Measurements from ENCODE around the gene SMIM27. TPM values are rescaled to one million over a fixed set of nuclear protein-coding genes. Genes with fewer than 3 reads are reported as not detected.
"Not testable (repeated sequence)": the region's sequence is repeated elsewhere in the genome, so short reads cannot be mapped to it uniquely, and the experiment has no call there.

SMIM27 gene
- total and polyA plus RNA-seq, 2 donors from 2014 or later: 14.6 to 36.9 TPM

DNA sequence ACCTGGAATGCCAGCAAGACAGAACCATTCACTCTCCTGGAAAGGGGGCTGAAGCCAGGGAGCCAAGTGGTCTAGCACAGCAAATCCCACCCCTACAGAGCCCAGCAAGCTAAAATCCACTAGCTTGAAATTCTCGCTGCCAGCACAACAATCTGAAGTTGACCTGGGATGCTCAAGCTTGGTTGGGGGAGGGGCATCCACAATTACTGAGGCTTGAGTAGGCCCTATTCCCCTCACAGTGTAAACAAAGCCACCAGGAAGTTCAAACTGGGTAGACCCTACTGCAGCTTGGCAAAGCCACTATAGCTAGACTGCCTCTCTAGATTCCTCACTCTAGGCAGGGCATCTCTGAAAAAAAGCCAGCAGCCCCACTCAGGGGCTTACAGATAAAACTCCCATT, 43.4 kb upstream of the SMIM27 start:
- no peak overlapping the region for H3K4me3 ChIP-seq (ENCODE audit: low read length in 3 of 3)

DNA sequence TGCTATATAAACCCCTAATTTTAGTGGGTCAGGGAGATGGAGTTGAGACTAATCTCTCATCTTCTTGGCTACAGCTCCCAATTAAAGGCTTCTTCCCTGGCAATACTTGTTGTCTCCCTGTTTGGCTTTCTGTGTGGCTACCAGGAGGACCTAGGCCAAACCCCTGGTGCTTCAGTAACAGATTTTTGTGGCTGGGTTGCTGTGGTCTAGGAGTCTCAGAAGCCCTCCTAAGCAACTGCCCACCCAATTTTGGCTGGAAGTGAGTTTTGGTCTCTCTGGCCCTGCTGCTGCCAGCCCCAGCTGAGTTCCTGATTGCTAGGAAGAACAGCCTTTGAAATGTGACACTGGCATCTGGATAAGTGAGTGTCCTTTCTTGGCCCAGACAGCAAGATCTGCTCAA, 35.9 kb upstream of the SMIM27 start:
- H3K36me3 ChIP-seq (ENCODE audit: control insufficient read depth in 2 of 3, insufficient read depth in 3 of 3, low read length in 3 of 3): no peaks in the 10 kb centered on the region
- no peaks in the 10 kb centered on the region for H3K27me3 ChIP-seq (ENCODE audit: control insufficient read depth, insufficient read depth, low read length)
- no peak for DNase-seq
- intact Hi-C loops (cut with DNase I): no loop called here
- no peak overlapping the region for H3K27ac ChIP-seq (ENCODE audit: low read depth in 2 of 2, low read length in 2 of 2)
- H3K4me3 ChIP-seq (ENCODE audit: low read length in 3 of 3): no peak overlapping the region
- H3K9ac ChIP-seq (ENCODE audit: low read length in 3 of 3): no peak overlapping the region
- no peak for FAIRE-seq
- no peaks in the 10 kb centered on the region for H3K4me1 ChIP-seq (ENCODE audit: control insufficient read depth in 2 of 3, insufficient read depth in 2 of 3, low read depth in 1 of 3, low read length in 3 of 3)
- TF ChIP-seq, protein P1, sequence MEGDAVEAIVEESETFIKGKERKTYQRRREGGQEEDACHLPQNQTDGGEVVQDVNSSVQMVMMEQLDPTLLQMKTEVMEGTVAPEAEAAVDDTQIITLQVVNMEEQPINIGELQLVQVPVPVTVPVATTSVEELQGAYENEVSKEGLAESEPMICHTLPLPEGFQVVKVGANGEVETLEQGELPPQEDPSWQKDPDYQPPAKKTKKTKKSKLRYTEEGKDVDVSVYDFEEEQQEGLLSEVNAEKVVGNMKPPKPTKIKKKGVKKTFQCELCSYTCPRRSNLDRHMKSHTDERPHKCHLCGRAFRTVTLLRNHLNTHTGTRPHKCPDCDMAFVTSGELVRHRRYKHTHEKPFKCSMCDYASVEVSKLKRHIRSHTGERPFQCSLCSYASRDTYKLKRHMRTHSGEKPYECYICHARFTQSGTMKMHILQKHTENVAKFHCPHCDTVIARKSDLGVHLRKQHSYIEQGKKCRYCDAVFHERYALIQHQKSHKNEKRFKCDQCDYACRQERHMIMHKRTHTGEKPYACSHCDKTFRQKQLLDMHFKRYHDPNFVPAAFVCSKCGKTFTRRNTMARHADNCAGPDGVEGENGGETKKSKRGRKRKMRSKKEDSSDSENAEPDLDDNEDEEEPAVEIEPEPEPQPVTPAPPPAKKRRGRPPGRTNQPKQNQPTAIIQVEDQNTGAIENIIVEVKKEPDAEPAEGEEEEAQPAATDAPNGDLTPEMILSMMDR (IDR thresholded peaks at IDR 0.05; ENCODE audit: borderline replicate concordance, extremely low read depth, insufficient read depth): no peak
- H3K9me3 ChIP-seq (ENCODE audit: control insufficient read depth in 2 of 3, insufficient read depth in 1 of 3, low read length in 3 of 3): no peaks in the 10 kb centered on the region

More for the DNA sequence above, 43.4 kb upstream of the SMIM27 start:
- TF ChIP-seq, protein P1 (IDR thresholded peaks at IDR 0.05; ENCODE audit: borderline replicate concordance, extremely low read depth, insufficient read depth): no peak
- H3K4me1 ChIP-seq (ENCODE audit: control insufficient read depth in 2 of 3, insufficient read depth in 2 of 3, low read depth in 1 of 3, low read length in 3 of 3): no peaks in the 10 kb centered on the region
- no peak overlapping the region for H3K9ac ChIP-seq (ENCODE audit: low read length in 3 of 3)
- no peaks in the 10 kb centered on the region for H3K27me3 ChIP-seq (ENCODE audit: control insufficient read depth, insufficient read depth, low read length)
- intact Hi-C loops (cut with DNase I): no loop called here
- no peak for DNase-seq
- no peaks in the 10 kb centered on the region for H3K36me3 ChIP-seq (ENCODE audit: control insufficient read depth in 2 of 3, insufficient read depth in 3 of 3, low read length in 3 of 3)
- no peak for FAIRE-seq
- H3K9me3 ChIP-seq (ENCODE audit: control insufficient read depth in 2 of 3, insufficient read depth in 1 of 3, low read length in 3 of 3): no peaks in the 10 kb centered on the region
- H3K27ac ChIP-seq (ENCODE audit: low read depth in 2 of 2, low read length in 2 of 2): no peak overlapping the region

DNA sequence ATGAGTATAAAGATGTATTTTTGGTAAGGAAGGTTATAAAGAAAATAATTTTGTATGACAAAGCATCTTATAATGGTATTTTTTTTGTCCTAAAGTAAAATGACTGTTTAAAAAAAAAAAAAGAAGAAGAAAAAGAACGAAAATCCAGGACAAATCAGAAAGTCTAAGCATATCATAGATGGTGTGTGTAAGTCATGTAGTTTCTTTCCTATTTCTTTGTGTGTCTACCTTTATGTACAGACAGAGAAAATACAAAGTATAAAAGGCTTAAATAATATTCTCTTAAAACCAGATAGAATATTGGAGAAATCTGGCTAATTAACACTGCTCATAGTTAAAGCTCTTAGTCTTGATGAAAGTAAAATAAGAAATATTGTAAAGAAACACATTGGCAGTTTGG, 33.9 kb upstream of the SMIM27 start:
- TF ChIP-seq, protein P1 (IDR thresholded peaks at IDR 0.05; ENCODE audit: borderline replicate concordance, extremely low read depth, insufficient read depth): no peak
- Histone ChIP-seq H3K27ac (ENCODE audit: low read depth in 2 of 2, low read length in 2 of 2) (no peak overlapping the region), H3K4me1 (ENCODE audit: control insufficient read depth in 2 of 3, insufficient read depth in 2 of 3, low read depth in 1 of 3, low read length in 3 of 3) (peaks cover 0 to 2% (median 0%) of the 10 kb centered on the region in 3 donors), H3K9ac (ENCODE audit: low read length in 3 of 3) (no peak overlapping the region), H3K27me3 (ENCODE audit: control insufficient read depth, insufficient read depth, low read length) (no peaks in the 10 kb centered on the region), H3K36me3 (ENCODE audit: control insufficient read depth in 2 of 3, insufficient read depth in 3 of 3, low read length in 3 of 3) (no peaks in the 10 kb centered on the region), H3K4me3 (ENCODE audit: low read length in 3 of 3) (no peak overlapping the region), H3K9me3 (ENCODE audit: control insufficient read depth in 2 of 3, insufficient read depth in 1 of 3, low read length in 3 of 3) (no peaks in the 10 kb centered on the region)
- intact Hi-C loops (cut with DNase I): no loop called here
- FAIRE-seq (no peak), DNase-seq (no peak)

DNA sequence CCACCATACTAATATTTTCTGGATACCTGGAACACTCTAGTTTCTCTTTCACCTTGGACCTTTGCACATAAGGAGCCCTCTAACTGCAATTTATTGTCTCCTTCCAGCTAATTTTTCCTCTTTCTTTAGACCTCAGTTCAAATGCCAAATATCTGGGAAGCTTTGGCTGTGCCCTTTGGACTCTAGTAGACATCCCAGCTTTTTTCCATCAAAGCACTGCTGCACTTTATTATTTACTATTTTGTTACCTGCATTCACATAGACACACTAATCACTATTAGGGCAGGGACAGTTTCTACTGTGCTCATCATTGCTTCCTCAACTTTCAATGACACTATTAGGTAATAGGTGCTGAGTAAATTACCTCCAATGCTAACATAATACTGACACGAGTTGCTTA, 28.2 kb upstream of the SMIM27 start:
- Histone ChIP-seq H3K27me3 (ENCODE audit: control insufficient read depth, insufficient read depth, low read length) (no peaks in the 10 kb centered on the region), H3K4me3 (ENCODE audit: low read length in 3 of 3) (peak overlapping the region in 1 of 3 donors; percentile 17), H3K9me3 (ENCODE audit: control insufficient read depth in 2 of 3, insufficient read depth in 1 of 3, low read length in 3 of 3) (no peaks in the 10 kb centered on the region), H3K9ac (ENCODE audit: low read length in 3 of 3) (no peak overlapping the region), H3K4me1 (ENCODE audit: control insufficient read depth in 2 of 3, insufficient read depth in 2 of 3, low read depth in 1 of 3, low read length in 3 of 3) (peaks cover 0 to 7% (median 3%) of the 10 kb centered on the region in 3 donors), H3K36me3 (ENCODE audit: control insufficient read depth in 2 of 3, insufficient read depth in 3 of 3, low read length in 3 of 3) (no peaks in the 10 kb centered on the region), H3K27ac (ENCODE audit: low read depth in 2 of 2, low read length in 2 of 2) (no peak overlapping the region)
- DNase-seq (no peak), FAIRE-seq (no peak)
- intact Hi-C loops (cut with DNase I): no loop called here
- TF ChIP-seq, protein P1 (IDR thresholded peaks at IDR 0.05; ENCODE audit: borderline replicate concordance, extremely low read depth, insufficient read depth): no peak

DNA sequence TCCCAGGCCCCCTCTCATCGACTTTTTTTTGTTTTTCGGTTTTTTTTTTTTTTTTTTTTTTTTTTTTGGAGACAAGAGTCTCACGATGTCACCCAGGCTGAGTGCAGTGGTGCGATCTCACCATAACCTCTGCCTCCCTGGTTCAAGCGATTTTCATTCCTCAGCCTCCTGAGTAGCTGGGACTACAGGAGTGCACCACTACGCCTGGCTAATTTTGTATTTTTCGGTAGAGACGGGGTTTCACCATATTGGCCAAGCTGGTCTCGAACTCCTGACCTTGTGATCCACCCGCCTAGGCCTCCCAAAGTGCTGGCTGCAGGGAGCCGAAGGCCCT, 27.6 kb upstream of the SMIM27 start:
- intact Hi-C loops (cut with DNase I); H3K4me1 ChIP-seq (ENCODE audit: control insufficient read depth in 2 of 3, insufficient read depth in 2 of 3, low read depth in 1 of 3, low read length in 3 of 3); H3K36me3 ChIP-seq (ENCODE audit: control insufficient read depth in 2 of 3, insufficient read depth in 3 of 3, low read length in 3 of 3); H3K27ac ChIP-seq (ENCODE audit: low read depth in 2 of 2, low read length in 2 of 2); FAIRE-seq; DNase-seq; H3K9me3 ChIP-seq (ENCODE audit: control insufficient read depth in 2 of 3, insufficient read depth in 1 of 3, low read length in 3 of 3); H3K27me3 ChIP-seq (ENCODE audit: control insufficient read depth, insufficient read depth, low read length); H3K9ac ChIP-seq (ENCODE audit: low read length in 3 of 3): not testable (repeated sequence)
- H3K4me3 ChIP-seq (ENCODE audit: low read length in 3 of 3): peak overlapping the region in 2 of 3 donors; percentile 88 to 96
